GM19238 (cell line): Measurements from ENCODE around the gene MATCAP1.

ENCODE experiments used
- DNase-seq: peaks from one replicate; pipeline ENCODE4 v3.0.0; 2011; ENCODE audit warnings: low spot score; ENCODE audit not compliant: insufficient read length

The MATCAP1 gene

GRCh38 chr16:67191411-67191994 is 7.7 kb upstream of the MATCAP1 start:
- DNase-seq = no peak

- DNase-seq = no peak
These were observed 7.0 kb upstream of the MATCAP1 start for GRCh38 chr16:67190448-67191399.

GRCh38 chr16:67190041-67190440 is 6.3 kb upstream of the MATCAP1 start, which contains the start of gene EXOC3L1:
TSS of gene EXOC3L1 (minus strand) at chr16:67190136. CDS start at chr16:67189676, 460 bp downstream.
- DNase-seq = no peak

- no peak for DNase-seq
These were observed 5.0 kb upstream of the MATCAP1 start for GRCh38 chr16:67188798-67189197.

GRCh38 chr16:67188323-67188722 is 4.6 kb upstream of the MATCAP1 start:
- no peak for DNase-seq

GRCh38 chr16:67187175-67187890 is 3.6 kb upstream of the MATCAP1 start:
- no peak for DNase-seq

GRCh38 chr16:67186550-67186950 is 2.8 kb upstream of the MATCAP1 start:
- DNase-seq = no peak

- DNase-seq = no peak
These were observed 1.9 kb upstream of the MATCAP1 start for GRCh38 chr16:67185651-67186134.

- peak; percentile 76 for DNase-seq
These were observed 1.4 kb upstream of the MATCAP1 start for GRCh38 chr16:67184995-67185650.

GRCh38 chr16:67184453-67184994 is 761 bp upstream of the MATCAP1 start:
- DNase-seq = no peak

GRCh38 chr16:67183284-67183626 is 508 bp downstream of the MATCAP1 start:
- no peak for DNase-seq

GRCh38 chr16:67182288-67182687 is 1.5 kb downstream of the MATCAP1 start:
- no peak for DNase-seq

GRCh38 chr16:67181346-67181745 is 2.4 kb downstream of the MATCAP1 start:
- DNase-seq = no peak

- DNase-seq = no peak
These were observed 3.6 kb downstream of the MATCAP1 start for GRCh38 chr16:67180166-67180565.

- no peak for DNase-seq
These were observed 4.2 kb downstream of the MATCAP1 start for GRCh38 chr16:67179421-67180080.

GRCh38 chr16:67177743-67178699 is 5.7 kb downstream of the MATCAP1 start:
- peak; percentile 60 for DNase-seq

- no peak for DNase-seq
These were observed 7.1 kb downstream of the MATCAP1 start for GRCh38 chr16:67176662-67177061.

GRCh38 chr16:67174706-67175231 is 9.0 kb downstream of the MATCAP1 start:
- no peak for DNase-seq
